Psoas muscle (tissue), 8 donors: ENCODE results near the gene EXD3. TPM values are rescaled to one million over a fixed set of nuclear protein-coding genes. Genes with fewer than 3 reads are reported as not detected.

Experiments
- ATAC-seq, 4 donors: fragments of 200-7000 bp; cut with Tn5 transposase; one replicate each; pipeline ENCODE4 v1.9.1; 2020; ENCODE audit warnings: moderate library complexity in 3 of 4, mild to moderate bottlenecking in 2 of 4
- DNase-seq, 2 donors: peaks; one replicate each; pipeline ENCODE4 v3.0.0-alpha.2; 2020
- H3K27ac ChIP-seq: fragments of 200-600 bp; one replicate; pipeline ENCODE4 v1.8.0; 2022
- H3K27me3 ChIP-seq, 3 donors: fragments of 200-600 bp in 1 of 3; one replicate each; pipeline versions ENCODE4 v1.6.1 to v1.8.0; 2013 to 2022; ENCODE audit warnings: low read length in 2 of 3, mild to moderate bottlenecking in 2 of 3, moderate library complexity in 1 of 3; ENCODE audit not compliant: insufficient read depth in 3 of 3
- H3K36me3 ChIP-seq, 2 donors: fragments of 200-600 bp in 1 of 2; one replicate each; pipeline versions ENCODE4 v1.6.1 to v1.8.0; 2013 to 2022; ENCODE audit warnings: low read depth in 1 of 2, mild to moderate bottlenecking in 1 of 2, moderate library complexity in 1 of 2; ENCODE audit not compliant: insufficient read depth in 1 of 2
- H3K4me1 ChIP-seq: fragments of 200-600 bp; one replicate; pipeline ENCODE4 v1.8.0; 2022
- H3K4me3 ChIP-seq: fragments of 200-600 bp; one replicate; pipeline ENCODE4 v1.8.0; 2022; ENCODE audit warnings: mild to moderate bottlenecking
- H3K9me3 ChIP-seq: fragments of 200-600 bp; one replicate; pipeline ENCODE4 v1.8.0; 2022
- CTCF ChIP-seq: fragments of 200-600 bp; IDR thresholded peaks from one replicate; pipeline ENCODE4 v1.8.0; 2022; ENCODE audit warnings: antibody characterized with exemption
- WGBS, 3 donors: extraction: QIAGEN DNeasy Blood & Tissue Kit; methylation state at CpG; one replicate each; pipeline versions ENCODE4 v1.1.6 to v1.1.7; 2013; 5-methylcytosine and 5-hydroxymethylcytosine counted together
- intact Hi-C, 2 donors: fragments of 100-400 bp; cut with DNase I; formaldehyde crosslinking; loops; one replicate each; pipeline versions ENCODE4 v1.11.0 to v1.14.2; 2022
- polyA plus RNA-seq, 3 donors: library from polyadenylated mRNA; stranded (reverse); fragments of 200-250 nt; gene quantifications; one replicate each; pipeline ENCODE4 v1.2.3, GENCODE V29; 2013
- total RNA-seq, 4 donors: library from RNA; stranded (reverse); fragmentation: NEBNext Ultra II Directional in 2 of 4; extraction: Animal tissue kit (Norgen Biotek cat#: 25700) in 2 of 4; gene quantifications; one replicate each; pipeline versions ENCODE4 v1.2.1 to v1.2.4, GENCODE V29; 2021 to 2023
- donor health status: healthy with polysubstance abuse.
- donor health status: DM: no; HTN: no; CAD: no; lungs with moderate emphysema.
- donor health status: Bipolar disorder and iron deficiency.
- donor health status: healthy.
- donor health status: DM: yes; HTN: yes; CAD: no.
- donor health status: DM: no; HTN: no; CAD: no.
- donor health status: DM: no; HTN: no; CAD: no.
- donor health status: DM: yes; HTN: yes; CAD: no.

Gene EXD3
- total and polyA plus RNA-seq, 7 donors: 5.7 to 11.2 (median 9.4) TPM

- WGBS, 3 donors: 84 to 95% (median 90%) methylated on average over 5 to 6 of the region's 6 CpGs
- ATAC-seq: no peak
- Histone ChIP-seq H3K4me1 (no peaks in the 10 kb centered on the region), H3K27ac (no peak overlapping the region), H3K4me3 (no peak overlapping the region), H3K27me3 (peaks cover 0 to 29% (median 15%) of the 10 kb centered on the region in 3 donors), H3K9me3 (no peaks in the 10 kb centered on the region), H3K36me3 (no peaks in the 10 kb centered on the region)
- DNase-seq: no peak
- TF ChIP-seq CTCF: no peak
- intact Hi-C loops: no loop called here
Measured at GRCh38 chr9:137312852-137313325, 110.1 kb downstream of the EXD3 start.

DNA sequence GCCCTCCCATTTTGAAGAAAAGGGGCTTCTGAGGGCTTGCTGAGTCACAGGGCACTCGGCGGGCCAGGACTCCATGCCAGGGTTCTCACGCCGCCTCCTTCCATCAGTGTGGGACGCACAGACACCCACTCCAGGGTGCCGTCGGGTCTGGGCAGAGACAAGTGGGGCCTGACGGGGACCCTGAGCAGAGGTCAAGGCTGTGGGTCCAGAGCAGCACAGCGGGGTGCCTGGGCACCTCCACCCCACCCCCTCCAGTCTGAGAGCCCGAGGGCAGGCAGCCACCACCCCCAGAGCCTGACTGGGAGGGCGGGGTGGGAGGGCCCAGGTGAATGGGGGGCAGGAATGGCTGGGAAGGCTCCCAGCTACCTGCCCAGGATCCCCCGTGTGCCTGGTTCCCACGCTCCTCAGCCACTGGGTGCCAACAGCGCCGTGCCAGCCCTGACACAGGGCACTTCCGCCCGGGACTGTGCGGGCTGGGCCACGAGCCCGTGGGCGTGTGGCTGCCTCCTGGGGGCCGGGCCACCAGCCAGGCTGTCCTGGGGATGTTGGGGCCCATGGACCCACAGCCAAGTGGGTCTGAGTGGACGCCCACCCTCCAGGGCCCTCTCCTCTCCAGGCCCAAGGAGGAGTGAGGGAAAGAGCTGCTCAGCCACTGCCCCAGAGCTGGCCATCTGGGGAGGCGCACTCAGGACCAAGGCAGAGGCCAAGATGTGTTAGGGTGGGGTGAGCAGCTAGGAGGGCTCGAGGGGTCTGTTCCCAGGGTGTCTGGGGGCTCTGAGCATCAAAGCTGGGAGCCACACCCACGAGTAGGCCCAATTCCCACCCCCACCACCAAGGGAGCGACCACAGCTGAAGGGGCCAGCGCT is 110.7 kb downstream of the EXD3 start:
- H3K4me3 ChIP-seq: no peak overlapping the region
- TF ChIP-seq CTCF: no peak
- 55 to 74% (median 57%) methylated on average over 22 to 28 of the region's 28 CpGs for WGBS, 3 donors
- no peaks in the 10 kb centered on the region for H3K9me3 ChIP-seq
- no peaks in the 10 kb centered on the region for H3K4me1 ChIP-seq
- no peaks in the 10 kb centered on the region for H3K36me3 ChIP-seq
- H3K27me3 ChIP-seq: peaks cover 0 to 27% (median 15%) of the 10 kb centered on the region in 3 donors
- ATAC-seq: no peak
- DNase-seq: no peak
- intact Hi-C loops: no loop called here
- H3K27ac ChIP-seq: no peak overlapping the region

DNA sequence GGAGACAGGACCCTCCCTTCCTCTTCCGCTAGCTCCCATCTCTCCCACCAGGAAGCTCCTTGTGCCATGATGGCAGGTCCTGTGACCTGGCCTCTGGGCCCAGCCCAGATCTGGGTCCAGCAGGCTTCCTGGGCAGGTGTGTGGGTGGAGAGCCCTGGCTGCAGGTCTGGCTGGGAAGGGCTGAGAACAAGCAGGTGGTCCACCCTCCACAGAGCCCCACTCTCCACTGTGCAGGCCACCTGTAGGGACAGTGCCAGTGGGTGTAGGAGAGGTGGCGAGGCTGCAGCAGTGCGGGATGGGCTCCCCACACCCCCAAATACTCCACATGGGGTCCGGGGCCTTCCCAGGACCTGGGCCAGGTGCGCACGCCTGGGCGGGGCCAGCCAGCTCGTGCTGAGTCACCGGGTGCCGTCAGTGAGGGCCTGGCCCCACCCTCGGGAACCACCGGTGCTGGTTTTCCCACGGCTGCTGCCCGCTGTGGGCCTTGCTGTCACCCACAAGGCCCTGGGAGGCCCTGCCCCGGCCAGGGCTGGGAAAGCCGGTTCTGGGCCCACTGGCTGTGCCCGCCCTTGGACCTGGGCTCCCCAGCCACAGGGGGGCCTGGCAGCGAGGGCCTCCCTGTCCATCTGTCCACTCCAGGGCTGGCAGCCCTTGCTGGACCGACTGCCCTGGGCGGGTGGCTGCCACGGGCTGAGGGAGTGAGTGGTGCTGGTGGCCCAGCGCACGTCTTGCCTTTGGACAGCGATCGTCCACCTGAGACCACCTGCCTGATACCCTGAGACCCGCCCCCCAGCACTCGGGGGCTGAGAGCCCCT is 111.6 kb downstream of the EXD3 start:
- peak in 1 of 2 donors; percentile 52 for DNase-seq
- Histone ChIP-seq H3K27ac (no peak overlapping the region), H3K9me3 (no peaks in the 10 kb centered on the region), H3K36me3 (no peaks in the 10 kb centered on the region), H3K4me3 (no peak overlapping the region), H3K4me1 (peaks cover 4% of the 10 kb centered on the region), H3K27me3 (peaks cover 0 to 27% (median 9%) of the 10 kb centered on the region in 3 donors)
- WGBS, 3 donors: 50 to 65% (median 65%) methylated on average over 18 to 27 of the region's 27 CpGs
- no peak for TF ChIP-seq CTCF
- intact Hi-C loops: no loop called here
- no peak for ATAC-seq

DNA sequence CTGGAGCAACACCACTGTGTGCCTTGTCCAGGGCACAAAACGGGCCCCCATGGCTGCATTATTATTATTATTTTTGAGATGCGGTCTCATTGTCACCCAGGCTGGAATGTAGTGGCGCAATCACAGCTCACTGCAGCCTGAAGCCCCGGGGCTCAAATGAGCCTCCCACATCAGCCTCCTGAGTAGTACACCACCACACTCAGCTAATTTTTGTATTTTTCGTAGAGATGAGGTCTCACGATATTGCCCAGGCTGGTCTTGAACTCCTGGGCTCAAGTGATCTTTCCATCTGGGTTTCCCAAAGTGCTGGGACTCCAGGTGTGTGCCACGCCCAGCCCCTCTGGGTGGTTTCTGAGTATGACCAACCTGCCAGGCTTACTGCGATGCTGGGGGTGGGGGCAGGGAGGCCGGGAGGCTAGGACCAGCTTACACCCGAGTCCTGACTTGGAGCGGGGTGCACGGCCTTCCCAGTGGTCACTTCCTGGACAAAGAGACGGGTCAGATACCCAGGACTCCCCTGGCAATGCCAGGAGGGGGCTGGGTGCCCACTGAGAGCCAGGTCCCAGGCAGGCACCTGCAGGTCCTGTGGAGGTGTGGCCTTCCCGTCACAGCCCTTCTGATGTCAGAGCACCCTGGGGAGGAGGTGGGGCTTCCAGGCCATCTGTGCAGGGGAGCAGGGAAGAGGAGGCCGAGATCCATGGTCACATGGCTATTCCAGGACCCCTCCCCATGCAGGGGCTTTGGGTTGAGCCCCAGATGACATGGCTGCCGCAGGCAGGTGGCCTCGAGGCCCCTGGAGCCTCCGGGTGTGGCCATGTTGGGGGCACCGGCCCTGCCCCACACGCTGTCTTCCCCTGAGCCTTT is 112.5 kb downstream of the EXD3 start:
- ATAC-seq: no peak
- Histone ChIP-seq H3K27ac (no peak overlapping the region), H3K36me3 (no peaks in the 10 kb centered on the region), H3K9me3 (no peaks in the 10 kb centered on the region), H3K27me3 (peaks cover 0 to 28% (median 7%) of the 10 kb centered on the region in 3 donors), H3K4me1 (peaks cover 14% of the 10 kb centered on the region), H3K4me3 (no peak overlapping the region)
- peak in 1 of 2 donors; percentile 51 for DNase-seq
- 70 to 82% (median 77%) methylated on average over 19 to 20 of the region's 20 CpGs for WGBS, 3 donors
- TF ChIP-seq CTCF: no peak
- intact Hi-C loops: no loop called here
